HG03378 (cell line): ENCODE data around the gene IL3RA.
A peak's percentile ranks its signal among the peaks of the same experiment; 100 is the strongest.
"Not testable (repeated sequence)": the region's sequence is repeated elsewhere in the genome, so short reads cannot be mapped to it uniquely, and the experiment has no call there.

Experiments
- ATAC-seq: cut with Tn5 transposase; IDR thresholded peaks from one replicate; pipeline ENCODE4 v1.9.1; 2021; ENCODE audit warnings: mild to moderate bottlenecking, moderate library complexity; ENCODE audit not compliant: unreplicated experiment

The IL3RA gene

GRCh38 chrX:1327651-1328304 is 8.8 kb upstream of the IL3RA start:
- no peak for ATAC-seq

- no peak for ATAC-seq
These were observed 6.0 kb upstream of the IL3RA start for GRCh38 chrX:1330605-1331004.

DNA sequence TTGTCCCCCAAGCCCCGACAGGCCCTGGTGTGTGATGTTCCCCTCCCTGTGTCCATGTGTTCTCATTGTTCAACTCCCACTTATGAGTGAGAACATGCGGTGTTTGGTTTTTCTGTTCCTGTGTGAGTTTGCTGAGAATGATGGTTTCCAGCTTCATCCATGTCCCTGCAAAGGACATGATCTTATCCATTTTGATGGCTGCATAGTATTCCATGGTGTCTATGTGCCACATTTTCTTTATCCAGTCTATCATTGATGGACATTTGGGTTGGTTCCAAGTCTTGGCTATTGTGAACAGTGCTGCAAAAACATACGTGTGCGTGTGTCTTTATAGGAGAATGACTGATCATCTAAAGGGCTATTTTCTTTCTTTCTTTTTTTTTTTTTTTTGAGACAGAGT is 4.2 kb upstream of the IL3RA start:
- not testable (repeated sequence) for ATAC-seq

GRCh38 chrX:1334854-1335253 is 1.7 kb upstream of the IL3RA start:
- no peak for ATAC-seq

DNA sequence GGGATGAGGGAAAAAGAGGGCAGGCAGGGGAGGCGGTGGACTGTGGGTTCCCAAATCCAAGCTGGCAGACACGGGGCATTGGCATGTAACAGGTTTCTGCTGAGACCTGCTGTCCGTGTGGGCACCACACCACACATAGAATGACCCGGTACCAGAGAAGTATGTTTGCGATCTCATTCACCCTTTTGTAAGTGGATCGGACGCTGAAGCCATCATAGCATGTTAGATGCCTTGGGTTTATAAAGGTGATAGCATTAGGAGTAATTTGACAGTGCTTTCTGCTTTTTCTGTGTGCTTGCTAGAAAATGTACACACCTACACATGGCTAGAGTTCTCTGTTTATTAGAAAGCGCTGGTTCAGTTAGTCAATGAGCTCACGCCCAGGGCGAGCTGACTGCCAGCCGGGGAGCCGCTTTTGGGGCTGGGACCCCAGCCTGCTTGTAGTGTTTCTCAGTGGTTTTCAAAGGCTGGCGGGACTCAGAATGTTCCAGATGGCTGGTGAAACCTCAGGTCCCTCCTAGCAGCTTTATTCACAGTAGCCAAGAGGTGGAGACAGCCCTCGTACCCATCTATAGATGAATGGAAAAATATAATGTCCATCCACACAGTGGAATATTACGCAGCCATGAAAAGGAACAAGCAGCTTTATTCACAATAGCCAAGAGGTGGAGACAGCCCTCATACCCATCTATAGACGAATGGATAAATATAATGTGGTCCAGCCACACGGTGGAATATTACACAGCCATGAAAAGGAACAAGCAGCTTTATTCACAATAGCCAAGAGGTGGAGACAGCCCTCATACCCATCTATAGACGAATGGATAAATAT is 579 bp downstream of the IL3RA start:
- peak; percentile 31 for ATAC-seq

DNA sequence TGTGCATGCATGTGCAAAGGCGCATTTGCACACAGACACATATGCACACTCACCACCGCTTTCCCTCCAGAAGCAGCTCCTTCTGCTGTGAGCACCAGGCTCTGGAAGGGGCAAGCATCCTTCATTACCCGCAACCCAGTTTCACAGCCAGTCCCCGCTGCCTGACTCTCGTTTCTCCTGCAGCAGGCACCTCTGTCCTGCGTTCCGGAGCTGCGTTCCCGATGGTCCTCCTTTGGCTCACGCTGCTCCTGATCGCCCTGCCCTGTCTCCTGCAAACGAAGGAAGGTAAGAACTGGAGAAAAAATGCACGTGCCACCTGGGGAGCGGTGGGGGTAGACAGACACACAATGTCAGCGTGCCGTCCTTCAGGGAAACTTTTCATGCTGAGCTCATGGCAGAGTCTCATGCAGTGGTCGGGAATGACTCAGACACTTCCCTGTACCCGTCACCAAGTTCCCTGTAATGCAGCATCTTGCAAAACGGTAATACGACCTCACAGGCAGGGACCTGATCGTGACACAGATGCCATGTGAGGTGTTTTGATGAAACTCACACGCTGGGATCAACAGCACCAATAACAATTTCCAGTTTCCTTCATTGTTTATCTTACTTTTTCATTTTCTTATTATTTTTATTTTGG is 5.1 kb downstream of the IL3RA start:
- ATAC-seq: no peak

DNA sequence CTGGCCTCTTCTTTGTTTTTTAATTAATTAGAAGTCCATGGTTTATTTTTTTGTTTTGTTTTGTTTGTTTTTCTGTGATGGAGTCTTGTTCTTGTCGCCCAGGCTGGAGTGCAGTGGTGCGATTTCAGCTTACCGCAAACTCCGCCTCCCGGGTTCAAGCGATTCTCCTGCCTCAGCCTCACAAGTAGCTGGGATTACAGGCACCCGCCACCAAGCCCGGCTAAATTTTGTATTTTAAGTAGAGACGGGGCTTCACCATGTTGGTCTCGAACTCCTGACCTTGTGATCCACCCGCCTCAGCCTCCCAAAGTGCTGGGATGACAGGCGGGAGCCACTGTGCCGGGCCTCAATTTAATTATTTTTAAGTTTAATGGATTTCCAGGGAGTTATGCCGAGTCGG is 13.0 kb downstream of the IL3RA start:
- ATAC-seq: not testable (repeated sequence)

DNA sequence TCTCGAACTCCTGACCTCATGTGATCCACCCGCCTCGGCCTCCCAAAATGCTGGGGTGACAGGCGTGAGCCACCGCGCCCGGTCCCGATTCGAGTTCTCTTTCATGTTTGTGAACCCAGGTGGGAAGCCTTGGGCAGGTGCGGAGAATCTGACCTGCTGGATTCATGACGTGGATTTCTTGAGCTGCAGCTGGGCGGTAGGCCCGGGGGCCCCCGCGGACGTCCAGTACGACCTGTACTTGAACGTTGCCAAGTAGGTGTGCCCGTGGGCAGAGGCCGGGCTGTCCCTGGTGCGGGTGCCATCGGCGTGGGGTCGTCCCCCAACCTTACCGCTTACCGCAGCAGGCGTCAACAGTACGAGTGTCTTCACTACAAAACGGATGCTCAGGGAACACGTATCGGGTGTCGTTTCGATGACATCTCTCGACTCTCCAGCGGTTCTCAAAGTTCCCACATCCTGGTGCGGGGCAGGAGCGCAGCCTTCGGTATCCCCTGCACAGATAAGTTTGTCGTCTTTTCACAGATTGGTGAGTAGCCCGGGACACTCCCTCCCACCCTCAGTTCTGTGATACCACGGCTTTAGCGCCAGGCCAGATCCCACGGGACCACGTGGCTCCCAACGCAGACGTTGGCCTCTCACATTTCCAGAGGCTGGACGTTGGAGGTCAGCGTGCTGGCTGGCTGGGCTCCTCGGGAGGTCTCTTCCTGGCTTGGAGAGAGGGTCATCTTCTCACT is 15.6 kb downstream of the IL3RA start:
- no peak for ATAC-seq

DNA sequence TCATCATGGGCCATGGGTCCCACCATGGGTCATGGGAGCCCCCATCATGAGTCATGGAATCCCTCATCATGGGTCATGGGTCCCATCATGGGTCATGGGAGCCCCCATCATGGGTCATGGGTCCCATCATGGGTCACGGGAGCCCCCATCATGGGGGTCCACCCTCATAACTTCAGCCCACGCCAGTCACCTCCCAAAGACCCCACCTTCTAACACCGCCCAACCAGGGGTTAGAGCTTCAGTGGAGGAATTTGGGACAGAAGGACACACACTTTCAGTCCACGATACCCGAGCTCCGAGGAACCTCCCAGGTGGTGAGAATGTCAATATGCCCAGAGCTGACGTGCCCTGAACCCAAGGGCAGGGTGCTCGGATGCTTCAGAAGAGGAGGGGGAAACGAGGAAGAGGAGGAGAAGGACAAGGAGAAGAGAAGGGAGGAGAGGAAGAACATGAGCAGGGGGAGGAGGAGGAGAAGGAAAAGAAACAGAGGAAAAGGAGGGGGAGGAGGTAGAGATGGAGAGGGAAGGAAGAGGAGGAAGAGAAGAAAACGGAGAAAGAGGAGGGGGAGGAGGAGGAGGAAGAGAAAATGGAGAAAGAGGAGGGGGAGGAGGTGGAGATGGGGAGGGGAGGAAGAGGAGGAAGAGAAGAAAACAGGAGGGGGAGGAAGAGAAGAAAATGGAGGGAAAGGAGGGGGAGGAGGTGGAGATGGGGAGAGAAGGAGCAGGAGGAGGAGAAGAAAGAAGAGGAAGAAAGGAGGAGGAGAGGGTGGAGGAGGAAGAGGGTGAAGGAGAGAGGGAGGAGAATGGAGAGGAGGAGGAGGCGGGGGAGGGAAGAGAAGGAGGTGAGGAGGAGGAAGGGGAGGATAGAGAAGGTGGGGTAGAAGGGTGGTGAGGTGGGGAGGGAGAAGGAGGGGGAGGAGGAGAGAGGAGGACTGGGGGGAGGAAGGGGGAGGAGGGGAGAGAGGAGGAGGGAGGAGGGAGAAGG is 17.7 kb downstream of the IL3RA start:
- no peak for ATAC-seq

GRCh38 chrX:1355131-1356046 is 18.8 kb downstream of the IL3RA start:
- no peak for ATAC-seq

DNA sequence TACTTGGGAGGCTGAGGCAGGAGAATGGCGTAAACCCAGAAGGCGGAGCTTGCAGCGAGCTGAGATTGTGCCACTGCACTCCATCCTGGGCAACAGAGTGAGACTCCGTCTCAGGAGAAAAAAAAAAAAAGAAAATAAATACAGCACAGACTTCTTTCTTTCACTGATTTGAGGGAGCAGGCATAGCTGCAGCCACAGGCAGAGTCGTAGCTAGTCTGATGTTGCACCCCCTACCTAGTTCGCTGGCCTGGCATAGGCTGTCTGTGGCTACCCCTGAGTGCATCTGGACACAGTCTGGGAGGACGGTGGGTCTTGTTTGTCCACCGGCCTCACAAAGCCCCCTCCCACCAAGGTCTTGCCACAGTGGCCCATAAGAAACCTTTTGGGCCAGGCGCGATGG is 21.4 kb downstream of the IL3RA start:
- no peak for ATAC-seq

- ATAC-seq: no peak
These were observed 22.4 kb downstream of the IL3RA start for GRCh38 chrX:1358793-1359476.

- no peak for ATAC-seq
These were observed 22.9 kb downstream of the IL3RA start for GRCh38 chrX:1359477-1359873.

DNA sequence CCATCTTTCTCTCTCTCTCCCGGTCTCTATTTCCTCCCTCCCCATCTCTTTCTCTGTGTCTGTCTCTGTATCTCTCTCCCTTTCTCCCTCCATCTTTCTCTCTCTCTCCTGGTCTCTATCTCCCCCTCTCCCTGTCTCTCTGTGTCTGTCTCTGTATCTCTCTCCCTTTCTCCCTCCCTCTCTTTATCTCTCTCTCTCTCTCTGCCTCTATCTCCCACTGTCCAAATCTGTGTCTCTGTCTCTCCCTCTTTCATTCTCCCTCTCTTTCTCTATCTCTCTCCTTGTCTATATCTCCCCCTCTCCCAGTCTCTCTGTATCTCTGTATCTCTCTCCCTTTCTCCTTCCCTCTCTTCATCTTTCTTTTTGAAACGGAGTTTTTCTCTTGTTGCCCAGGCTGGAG is 23.6 kb downstream of the IL3RA start:
- ATAC-seq: no peak

DNA sequence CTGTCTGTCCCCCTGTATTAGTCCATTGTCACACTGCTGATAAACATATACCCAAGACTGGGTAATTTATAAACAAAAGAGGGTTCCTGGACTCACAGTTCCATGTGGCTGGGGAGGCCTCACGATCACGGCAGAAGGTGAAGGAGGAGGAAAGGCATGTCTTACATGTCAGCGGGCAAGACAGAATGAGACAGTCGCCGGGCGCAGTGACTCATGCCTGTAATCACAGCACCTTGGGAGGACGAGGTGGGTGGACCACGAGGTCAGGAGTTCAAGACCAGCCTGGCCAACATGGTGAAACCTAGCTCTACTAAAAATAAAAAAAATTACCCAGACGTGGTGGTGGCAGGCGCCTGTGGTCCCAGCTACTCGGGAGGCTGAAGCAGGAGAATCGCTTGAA is 24.7 kb downstream of the IL3RA start:
- ATAC-seq: no peak

GRCh38 chrX:1361910-1362309 is 25.3 kb downstream of the IL3RA start:
- no peak for ATAC-seq

DNA sequence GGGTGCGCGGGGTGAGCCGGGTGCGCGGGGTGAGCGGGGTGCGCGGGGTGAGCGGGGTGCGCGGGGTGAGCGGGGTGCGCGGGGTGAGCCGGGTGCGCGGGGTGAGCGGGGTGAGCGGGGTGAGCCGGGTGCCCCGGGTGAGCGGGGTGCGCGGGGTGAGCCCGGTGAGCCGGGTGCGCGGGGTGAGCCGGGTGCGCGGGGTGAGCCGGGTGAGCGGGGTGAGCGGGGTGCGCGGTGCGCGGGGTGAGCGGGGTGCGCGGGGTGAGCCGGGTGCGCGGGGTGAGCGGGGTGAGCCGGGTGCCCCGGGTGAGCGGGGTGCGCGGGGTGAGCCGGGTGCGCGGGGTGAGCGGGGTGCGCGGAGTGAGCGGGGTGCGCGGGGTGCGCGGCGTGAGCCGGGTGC is 29.8 kb downstream of the IL3RA start:
- not testable (repeated sequence) for ATAC-seq

- ATAC-seq: no peak
These were observed 31.8 kb downstream of the IL3RA start for GRCh38 chrX:1368385-1368698.

DNA sequence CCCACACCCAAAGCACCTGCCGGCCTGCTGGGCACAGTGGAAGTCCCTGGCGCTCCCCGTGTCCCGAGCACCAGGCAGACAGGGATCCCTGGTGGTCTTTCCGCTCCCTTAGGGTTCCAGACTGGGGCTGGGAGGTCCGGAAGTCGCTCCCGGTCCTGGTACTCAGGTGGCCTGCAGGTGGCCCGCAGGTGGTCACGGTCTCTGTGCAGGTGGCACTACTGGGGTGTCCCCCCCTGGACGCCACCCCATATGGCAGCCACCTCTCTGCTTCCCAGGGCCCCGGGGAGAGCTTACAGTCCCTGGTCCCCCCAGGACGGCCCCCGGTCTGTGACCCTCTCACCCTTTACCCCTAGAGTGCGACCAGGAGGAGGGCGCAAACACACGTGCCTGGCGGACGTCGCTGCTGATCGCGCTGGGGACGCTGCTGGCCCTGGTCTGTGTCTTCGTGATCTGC is 41.7 kb downstream of the IL3RA start:
- no peak for ATAC-seq
